Adrenal gland (tissue), 5 donors: ENCODE results near the gene SLC2A13.

Experiments
- CTCF ChIP-seq, 6 experiments: fragments of 450-650 bp in 4 of 6; fragments of 200-600 bp in 2 of 6; sonication (generic) in 1 of 6; IDR thresholded peaks; 1 replicate in 5 of 6; 2 replicates in 1 of 6; pipeline versions ENCODE4 v1.5.1 to v1.8.0; 2016 to 2021; ENCODE audit warnings: antibody characterized with exemption in 6 of 6, mild to moderate bottlenecking in 2 of 6, moderate library complexity in 1 of 6
- POLR2A ChIP-seq, 2 donors: fragments of 450-650 bp; IDR thresholded peaks; one replicate each; pipeline ENCODE4 v1.6.1; 2017; ENCODE audit warnings: antibody characterized with exemption in 2 of 2, mild to moderate bottlenecking in 2 of 2, moderate library complexity in 1 of 2
- donor health status: DM: no; HTN: no; CAD: no.

- no peak for TF ChIP-seq POLR2A (IDR thresholded peaks at IDR 0.05)
- no peak for TF ChIP-seq CTCF (IDR thresholded peaks at IDR 0.05)
Measured at GRCh38 chr12:39928181-39928899, 177.5 kb downstream of the SLC2A13 start.
